GM19043 (cell line): Measurements from ENCODE around the gene VRK1.
"Not testable (repeated sequence)": the region's sequence is repeated elsewhere in the genome, so short reads cannot be mapped to it uniquely, and the experiment has no call there.

ENCODE experiments used
- ATAC-seq: cut with Tn5 transposase; IDR thresholded peaks from one replicate; pipeline ENCODE4 v1.9.1; 2021; ENCODE audit warnings: low read depth; ENCODE audit not compliant: unreplicated experiment

Gene VRK1

GRCh38 chr14:96863327-96863985 lies 66.3 kb downstream of the VRK1 start:
- no peak for ATAC-seq

DNA sequence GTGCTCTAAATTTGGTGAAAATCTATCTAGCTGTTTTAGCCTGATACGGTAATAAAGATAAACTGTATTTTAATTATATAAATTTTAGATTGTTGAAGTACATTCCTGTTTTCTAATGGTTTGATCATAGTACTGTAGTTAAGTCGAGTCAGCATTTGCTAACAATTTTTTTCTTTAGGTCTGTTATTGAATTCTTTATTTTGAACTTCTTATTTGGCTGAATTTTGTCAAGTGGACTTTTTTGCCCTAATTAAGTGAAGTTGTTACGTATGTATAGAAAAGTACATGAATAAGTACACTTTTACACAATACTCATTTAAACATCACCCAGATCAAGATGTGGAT lies 66.8 kb downstream of the VRK1 start:
- no peak for ATAC-seq

- ATAC-seq: no peak
These were observed 70.5 kb downstream of the VRK1 start for GRCh38 chr14:96867634-96868033.

- no peak for ATAC-seq
These were observed 76.9 kb downstream of the VRK1 start for GRCh38 chr14:96874127-96874526.

DNA sequence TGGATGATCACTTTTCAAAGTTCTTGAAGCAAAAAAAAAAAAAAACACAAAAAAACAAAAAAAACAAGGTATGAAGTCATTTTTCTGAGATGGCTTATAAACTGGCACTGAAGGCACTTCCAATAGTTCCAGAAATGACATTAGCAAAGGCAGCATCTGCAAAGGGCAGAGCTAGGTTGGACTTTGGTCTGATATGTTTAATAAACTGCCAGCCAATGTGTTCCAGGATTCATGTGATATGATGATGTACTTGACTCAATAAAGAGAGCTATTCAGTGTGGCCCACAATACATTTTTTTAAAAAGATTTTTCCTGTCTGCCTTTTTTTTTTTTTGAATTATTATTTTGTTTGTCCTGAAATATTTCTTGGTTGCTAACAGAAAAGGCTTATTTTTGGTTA lies 79.6 kb downstream of the VRK1 start:
- ATAC-seq: no peak

DNA sequence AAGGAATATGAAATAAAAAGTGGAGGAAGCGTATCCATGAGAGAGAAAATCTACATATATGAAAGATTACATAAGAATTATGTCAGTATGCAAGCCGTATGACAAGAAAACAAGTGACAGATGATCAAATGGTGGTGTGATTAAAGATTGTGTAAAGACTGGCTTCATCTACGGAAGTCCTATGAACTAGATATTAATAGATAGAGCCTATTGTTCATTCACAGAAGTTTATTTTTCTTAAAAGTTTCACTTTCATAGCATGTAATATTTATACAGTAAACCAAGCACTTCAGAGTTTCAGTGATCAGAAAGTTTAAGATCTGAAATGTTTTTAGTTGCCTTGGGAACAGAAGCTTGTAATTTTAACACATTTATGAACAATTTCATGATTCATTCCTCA lies 84.5 kb downstream of the VRK1 start:
- peak; percentile 92 for ATAC-seq

DNA sequence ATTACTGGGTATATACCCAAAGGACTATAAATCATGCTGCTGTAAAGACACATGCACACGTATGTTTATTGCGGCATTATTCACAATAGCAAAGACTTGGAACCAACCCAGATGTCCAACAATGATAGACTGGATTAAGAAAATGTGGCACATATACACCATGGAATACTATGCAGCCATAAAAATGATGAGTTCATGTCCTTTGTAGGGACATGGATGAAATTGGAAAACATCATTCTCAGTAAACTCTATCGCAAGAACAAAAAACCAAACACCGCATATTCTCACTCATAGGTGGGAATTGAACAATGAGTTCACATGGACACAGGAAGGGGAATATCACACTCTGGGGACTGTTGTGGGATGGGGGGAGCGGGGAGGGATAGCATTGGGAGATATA lies 86.8 kb downstream of the VRK1 start:
- ATAC-seq: not testable (repeated sequence)

- peak; percentile 82 for ATAC-seq
These were observed 91.0 kb downstream of the VRK1 start for GRCh38 chr14:96888158-96888557.

GRCh38 chr14:96888593-96888992 lies 91.4 kb downstream of the VRK1 start:
- peak; percentile 9 for ATAC-seq

DNA sequence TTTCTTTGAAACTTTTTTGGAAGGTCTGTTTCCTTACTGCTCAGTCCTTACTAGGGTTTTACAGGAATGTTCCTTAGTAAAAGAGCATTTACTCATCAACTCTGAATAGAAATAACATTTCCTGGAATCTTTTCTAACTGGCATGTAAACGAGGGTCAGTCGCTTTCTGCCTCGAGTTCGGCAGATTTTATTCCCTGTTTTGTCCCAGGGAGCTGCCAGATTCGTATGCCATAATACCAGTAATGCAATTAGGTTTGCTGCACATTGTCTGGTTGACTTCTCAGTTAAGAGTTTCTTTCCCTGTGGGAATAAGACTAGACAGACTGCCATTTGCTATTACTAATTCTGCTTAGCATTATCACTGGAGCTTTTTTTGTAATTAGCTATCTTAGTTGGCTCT lies 91.9 kb downstream of the VRK1 start:
- no peak for ATAC-seq

GRCh38 chr14:96893966-96894622 lies 96.9 kb downstream of the VRK1 start:
- no peak for ATAC-seq

DNA sequence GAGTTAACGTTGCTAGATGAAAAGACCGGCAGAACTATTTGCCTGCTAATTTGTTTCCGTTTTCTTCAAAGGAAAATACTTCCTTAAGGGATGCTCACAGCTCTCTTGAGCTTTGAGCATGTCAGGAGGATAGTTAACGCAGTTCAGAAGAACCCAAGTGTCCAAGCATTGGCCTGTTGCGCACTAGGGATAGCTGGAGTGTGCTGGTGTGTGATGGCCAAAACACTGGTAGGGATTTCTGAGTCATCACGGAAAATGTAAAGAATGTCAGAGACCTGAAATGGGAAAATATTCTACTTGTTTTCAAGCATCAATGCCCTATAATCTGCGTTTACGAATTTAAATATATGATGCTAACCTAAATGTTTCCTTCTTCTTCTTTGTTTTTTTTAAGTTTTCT lies 97.8 kb downstream of the VRK1 start:
- no peak for ATAC-seq

DNA sequence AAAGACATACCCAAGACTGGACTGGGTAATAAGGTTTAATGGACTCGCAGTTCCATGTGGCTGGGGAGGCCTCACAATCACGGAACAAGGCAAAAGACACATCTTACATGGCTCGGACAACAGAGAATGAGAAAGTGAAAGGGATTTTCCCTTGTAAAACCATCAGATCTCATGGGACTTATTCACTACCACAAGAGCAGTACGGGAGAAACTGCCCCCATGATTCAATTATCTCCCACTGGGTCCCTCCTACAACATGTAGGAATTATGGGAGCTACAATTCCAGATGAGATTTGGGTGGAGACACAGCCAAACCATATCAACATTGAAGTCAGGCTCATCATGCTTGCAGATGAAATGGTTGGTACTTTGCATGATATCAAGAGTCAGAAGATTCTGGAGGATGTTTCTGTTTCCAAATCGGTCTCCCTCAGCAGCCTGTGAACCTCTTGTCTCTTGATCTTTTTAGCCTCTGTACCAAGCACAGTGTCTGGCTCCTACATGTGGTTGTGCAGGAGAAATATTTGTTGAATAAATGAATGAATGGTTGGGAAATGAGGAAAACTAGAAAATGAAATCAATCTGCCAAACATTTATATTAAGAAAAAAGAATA lies 98.6 kb downstream of the VRK1 start:
- ATAC-seq: peak; percentile 67

DNA sequence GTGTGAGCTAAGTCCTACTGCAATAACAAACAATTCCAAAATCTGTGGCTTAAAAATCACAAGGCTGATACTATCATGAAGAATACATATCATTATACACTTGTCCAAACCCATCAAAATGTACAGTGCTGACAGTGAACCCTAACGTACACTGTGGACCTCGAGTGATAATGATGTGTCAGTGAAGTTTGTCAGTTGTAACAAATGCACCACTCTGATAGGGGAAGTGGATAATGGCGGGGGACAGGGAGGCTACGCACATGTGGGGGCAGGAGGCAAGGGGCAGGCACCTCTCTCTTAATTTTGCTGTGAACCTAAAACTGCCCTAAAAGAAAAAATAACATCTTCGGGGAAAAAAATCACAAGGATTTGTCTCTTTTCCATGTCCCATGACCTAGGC lies 100.0 kb downstream of the VRK1 start:
- no peak for ATAC-seq

DNA sequence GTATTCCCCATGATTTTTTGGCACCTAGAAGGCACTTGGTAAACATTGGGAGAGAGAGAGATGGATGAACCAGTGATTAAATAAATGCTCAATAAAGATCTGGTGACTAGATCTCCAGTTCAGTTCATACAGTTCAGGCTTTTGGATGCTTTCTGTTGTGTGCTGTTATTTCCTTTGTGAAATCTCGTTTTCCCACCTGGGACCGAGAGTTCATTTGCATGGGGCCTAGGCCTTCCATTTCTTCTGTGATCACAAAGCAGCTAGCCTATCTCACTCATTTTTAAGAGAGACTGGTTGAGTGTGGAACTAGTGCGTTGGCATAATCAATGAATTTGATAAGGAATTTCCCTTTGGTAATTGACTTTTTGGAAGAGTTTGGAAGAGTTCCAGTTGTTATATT lies 104.0 kb downstream of the VRK1 start:
- ATAC-seq: peak; percentile 82

DNA sequence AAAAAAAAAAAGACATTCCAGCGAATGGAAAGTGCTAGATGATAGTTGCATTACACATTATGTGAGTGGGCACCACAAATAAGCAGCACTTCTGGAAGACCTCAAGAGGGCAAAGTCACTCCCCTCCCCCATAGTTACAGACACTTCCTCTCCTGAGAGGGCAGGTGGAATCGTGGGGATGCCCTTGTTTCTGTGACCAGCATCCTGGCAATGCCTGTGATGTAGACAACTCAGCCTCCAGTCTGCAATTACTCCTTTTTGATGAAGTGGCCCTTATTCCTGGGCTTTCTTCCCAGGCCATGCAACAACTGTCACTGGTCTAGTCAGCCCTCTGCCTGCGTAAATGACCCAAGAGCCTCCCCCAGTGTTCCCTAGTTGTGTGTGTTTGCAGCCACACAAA lies 104.8 kb downstream of the VRK1 start:
- ATAC-seq: no peak

- ATAC-seq: no peak
These were observed 106.4 kb downstream of the VRK1 start for GRCh38 chr14:96903444-96904023.

DNA sequence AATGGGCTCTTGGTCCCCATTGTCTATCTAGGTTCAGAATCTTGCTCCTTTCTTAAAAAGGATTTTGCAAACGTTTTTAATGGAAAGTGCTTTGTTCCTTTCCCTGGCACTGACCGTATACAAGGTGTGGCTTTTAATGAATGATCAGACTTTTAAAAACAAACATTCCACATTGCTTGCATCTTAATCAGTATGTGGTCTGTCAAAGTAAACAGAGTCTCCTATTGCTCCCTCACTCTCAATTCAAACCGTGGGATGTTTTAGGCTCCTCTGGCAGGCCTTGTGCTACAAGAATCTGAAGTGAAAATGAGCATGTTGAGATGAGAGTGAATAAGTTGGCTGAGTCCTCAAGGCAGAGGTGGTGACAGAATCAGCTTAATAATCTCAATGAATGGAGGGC lies 107.0 kb downstream of the VRK1 start:
- no peak for ATAC-seq

DNA sequence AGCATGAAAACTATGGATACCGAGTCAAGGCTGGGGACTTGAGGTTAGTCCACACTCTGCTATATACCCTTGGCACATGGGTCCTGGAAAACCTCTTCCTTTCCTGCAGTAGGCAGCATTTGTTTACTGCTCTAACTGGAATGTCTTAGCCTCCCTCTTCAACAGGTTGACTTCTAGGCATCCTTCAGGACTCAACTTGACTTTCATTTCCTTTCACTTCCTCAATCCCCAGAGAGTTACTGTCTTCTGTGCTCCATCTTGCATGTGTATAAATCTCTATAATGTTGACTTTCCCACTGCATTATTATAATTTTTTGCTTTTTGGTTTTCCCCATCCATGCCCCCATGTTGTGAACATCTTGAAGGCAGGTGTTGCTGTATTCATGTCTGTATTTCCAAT lies 107.9 kb downstream of the VRK1 start:
- ATAC-seq: no peak

DNA sequence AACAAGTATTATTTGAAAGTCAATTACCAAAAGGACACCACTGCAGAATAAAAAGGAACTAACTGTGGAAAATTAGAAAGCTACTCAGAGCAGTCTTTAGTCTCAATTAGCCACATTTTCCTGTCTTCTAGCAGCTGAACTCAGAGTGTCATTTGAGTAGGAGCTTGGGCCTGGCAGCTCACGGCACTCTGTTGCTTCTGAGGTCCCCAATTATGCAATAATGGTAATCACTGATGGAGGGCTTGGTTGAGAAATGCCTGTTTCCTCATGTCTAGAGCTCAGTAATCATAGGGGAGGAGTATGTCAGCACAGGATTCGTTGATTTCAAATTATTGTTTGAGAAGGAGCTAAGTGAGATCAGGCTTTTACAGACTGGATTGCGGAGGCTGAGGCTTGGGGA lies 108.6 kb downstream of the VRK1 start:
- ATAC-seq: no peak

- no peak for ATAC-seq
These were observed 109.3 kb downstream of the VRK1 start for GRCh38 chr14:96906434-96906833.

DNA sequence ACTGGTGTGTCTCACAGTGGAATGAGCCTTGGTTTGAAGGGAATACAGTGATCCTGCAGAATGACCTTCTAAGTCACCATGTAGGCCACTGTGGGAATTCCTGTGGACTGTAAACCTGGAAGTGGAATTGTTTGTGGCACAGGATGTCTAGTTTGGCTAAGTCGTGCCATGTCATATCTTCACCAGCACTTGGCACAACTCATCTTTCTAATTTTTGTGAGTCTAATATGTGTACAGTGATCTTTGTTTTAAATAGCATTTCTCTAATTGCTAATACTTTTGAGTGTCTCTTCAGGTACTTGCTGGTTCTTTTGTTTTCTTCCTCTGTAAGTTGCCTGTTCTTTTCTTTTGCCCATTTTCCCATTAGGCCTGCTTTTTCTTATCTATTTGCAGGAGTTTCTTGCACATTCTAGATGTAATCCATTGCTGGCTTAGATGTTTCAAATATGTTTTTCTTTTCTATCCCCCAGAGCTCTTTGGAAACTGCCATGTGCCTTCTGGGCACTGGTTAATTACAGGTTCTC lies 112.7 kb downstream of the VRK1 start:
- ATAC-seq: no peak
